GM18499 (cell line): ENCODE data around the gene PDIA3.
"Not testable (repeated sequence)": the region's sequence is repeated elsewhere in the genome, so short reads cannot be mapped to it uniquely, and the experiment has no call there.

Experiments
- ATAC-seq: cut with Tn5 transposase; IDR thresholded peaks from one replicate; pipeline ENCODE4 v1.9.1; 2021; ENCODE audit warnings: moderate number of reproducible peaks; ENCODE audit not compliant: insufficient read depth, unreplicated experiment

The PDIA3 gene

GRCh38 chr15:43746245-43746902 is at the start of gene PDIA3:
Gene PDIA3, plus strand, starts transcription at chr15:43746438. Its CDS starts 102 bp downstream, at chr15:43746540.
- peak; percentile 33 for ATAC-seq

- no peak for ATAC-seq
These were observed 44.1 kb upstream of the PDIA3 start for GRCh38 chr15:43702174-43702573.

- no peak for ATAC-seq
These were observed 43.4 kb upstream of the PDIA3 start for GRCh38 chr15:43702701-43703424.

GRCh38 chr15:43710431-43711131 is 35.7 kb upstream of the PDIA3 start:
- not testable (repeated sequence) for ATAC-seq

- ATAC-seq: no peak
These were observed 23.1 kb upstream of the PDIA3 start for GRCh38 chr15:43723151-43723550.

- not testable (repeated sequence) for ATAC-seq
These were observed 19.9 kb upstream of the PDIA3 start for GRCh38 chr15:43726306-43726705.

- not testable (repeated sequence) for ATAC-seq
These were observed 18.0 kb upstream of the PDIA3 start for GRCh38 chr15:43728053-43728725.

- peak; percentile 41 for ATAC-seq
These were observed 10.8 kb upstream of the PDIA3 start for GRCh38 chr15:43735416-43735815.

GRCh38 chr15:43746903-43747309 is 668 bp downstream of the PDIA3 start:
- ATAC-seq: not testable (repeated sequence)

- ATAC-seq: no peak
These were observed 2.1 kb downstream of the PDIA3 start for GRCh38 chr15:43748376-43748775.

GRCh38 chr15:43749690-43750345 is 3.6 kb downstream of the PDIA3 start:
- ATAC-seq: peak; percentile 38

- ATAC-seq: no peak
These were observed 5.6 kb downstream of the PDIA3 start for GRCh38 chr15:43751885-43752284.

GRCh38 chr15:43762824-43763223 is 16.6 kb downstream of the PDIA3 start:
- no peak for ATAC-seq

GRCh38 chr15:43763819-43764446 is 17.7 kb downstream of the PDIA3 start:
- ATAC-seq: no peak

- ATAC-seq: no peak
These were observed 23.5 kb downstream of the PDIA3 start for GRCh38 chr15:43769584-43770228.

- no peak for ATAC-seq
These were observed 25.6 kb downstream of the PDIA3 start for GRCh38 chr15:43771816-43772215.

- ATAC-seq: no peak
These were observed 26.4 kb downstream of the PDIA3 start for GRCh38 chr15:43772624-43773023.

- ATAC-seq: no peak
These were observed 27.8 kb downstream of the PDIA3 start for GRCh38 chr15:43774062-43774461.

GRCh38 chr15:43775411-43775965 is 29.2 kb downstream of the PDIA3 start:
- no peak for ATAC-seq
